Activated CD8-positive, alpha-beta T cell treated with anti-CD3 and anti-CD28 coated beads for 36 hours (primary cell): ENCODE results near the gene RNF7. TPM values are rescaled to one million over a fixed set of nuclear protein-coding genes. Genes with fewer than 3 reads are reported as not detected.

Experiments used
- ATAC-seq: fragments of 200-7000 bp; cut with Tn5 transposase; one replicate; pipeline ENCODE4 v1.10.0; 2021; ENCODE audit warnings: mild to moderate bottlenecking, moderate library complexity
- CTCF ChIA-PET: fragments of 350-600 bp; sonication (Branson Sonifier 250); formaldehyde crosslinking; loops from one replicate; lab custom pipeline; 2021; ENCODE audit warnings: antibody characterized with exemption; lab: Charles Lee
- POLR2A ChIA-PET: fragments of 350-600 bp; sonication (Branson Sonifier 250); formaldehyde crosslinking; loops from one replicate; lab custom pipeline; 2021; ENCODE audit warnings: antibody characterized with exemption; lab: Charles Lee
- DNase-seq: peaks from one replicate; pipeline ENCODE4 v3.0.0-alpha.2; 2020
- H3K27ac Mint-ChIP-seq: one replicate; pipeline ENCODE4 v1.8.0; 2021; ENCODE audit warnings: mild to moderate bottlenecking, mixed read lengths
- H3K27me3 Mint-ChIP-seq: one replicate; pipeline ENCODE4 v1.8.0; 2021; ENCODE audit warnings: mixed read lengths
- H3K36me3 Mint-ChIP-seq: one replicate; pipeline ENCODE4 v1.8.0; 2021; ENCODE audit warnings: low read depth, mixed read lengths
- H3K4me1 Mint-ChIP-seq: one replicate; pipeline ENCODE4 v1.8.0; 2021; ENCODE audit warnings: low read depth, mixed read lengths
- H3K4me3 Mint-ChIP-seq: one replicate; pipeline ENCODE4 v1.8.0; 2021; ENCODE audit warnings: mild to moderate bottlenecking, moderate library complexity, mixed read lengths
- H3K9me3 Mint-ChIP-seq: one replicate; pipeline ENCODE4 v1.8.0; 2021; ENCODE audit warnings: mixed read lengths
- intact Hi-C: fragments of 100-400 bp; cut with micrococcal nuclease; formaldehyde crosslinking; loops from one replicate; pipeline ENCODE4 v1.10.0; 2022
- total RNA-seq, 2 experiments: library from RNA; stranded (reverse); gene quantifications; one replicate each; pipeline ENCODE4 v1.2.3, GENCODE V29; 2021
- TF ChIP-seq, protein P1 (sequence below): fragments of 200-600 bp; IDR thresholded peaks from one replicate; pipeline ENCODE4 v1.8.0; 2022; ENCODE audit warnings: antibody characterized with exemption, mild to moderate bottlenecking

The RNF7 gene
- total RNA-seq, 2 experiments from 2014 or later, result 56.1 to 57.9 TPM

- H3K9me3 Mint-ChIP-seq, result no peaks in the 10 kb centered on the region
- H3K4me3 Mint-ChIP-seq, result no peak overlapping the region
- H3K27ac Mint-ChIP-seq, result no peak overlapping the region
- no peaks in the 10 kb centered on the region for H3K27me3 Mint-ChIP-seq
- TF ChIP-seq, protein P1, sequence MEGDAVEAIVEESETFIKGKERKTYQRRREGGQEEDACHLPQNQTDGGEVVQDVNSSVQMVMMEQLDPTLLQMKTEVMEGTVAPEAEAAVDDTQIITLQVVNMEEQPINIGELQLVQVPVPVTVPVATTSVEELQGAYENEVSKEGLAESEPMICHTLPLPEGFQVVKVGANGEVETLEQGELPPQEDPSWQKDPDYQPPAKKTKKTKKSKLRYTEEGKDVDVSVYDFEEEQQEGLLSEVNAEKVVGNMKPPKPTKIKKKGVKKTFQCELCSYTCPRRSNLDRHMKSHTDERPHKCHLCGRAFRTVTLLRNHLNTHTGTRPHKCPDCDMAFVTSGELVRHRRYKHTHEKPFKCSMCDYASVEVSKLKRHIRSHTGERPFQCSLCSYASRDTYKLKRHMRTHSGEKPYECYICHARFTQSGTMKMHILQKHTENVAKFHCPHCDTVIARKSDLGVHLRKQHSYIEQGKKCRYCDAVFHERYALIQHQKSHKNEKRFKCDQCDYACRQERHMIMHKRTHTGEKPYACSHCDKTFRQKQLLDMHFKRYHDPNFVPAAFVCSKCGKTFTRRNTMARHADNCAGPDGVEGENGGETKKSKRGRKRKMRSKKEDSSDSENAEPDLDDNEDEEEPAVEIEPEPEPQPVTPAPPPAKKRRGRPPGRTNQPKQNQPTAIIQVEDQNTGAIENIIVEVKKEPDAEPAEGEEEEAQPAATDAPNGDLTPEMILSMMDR, result no peak
- DNase-seq (no peak), ATAC-seq (no peak)
- ChIA-PET CTCF (no interaction called here), POLR2A (no interaction called here)
- H3K36me3 Mint-ChIP-seq, result no peaks in the 10 kb centered on the region
- peaks cover 7% of the 10 kb centered on the region for H3K4me1 Mint-ChIP-seq
- intact Hi-C loops, result no loop called here
These were observed 28.0 kb upstream of the RNF7 start for GRCh38 chr3:141710121-141710520.

DNA sequence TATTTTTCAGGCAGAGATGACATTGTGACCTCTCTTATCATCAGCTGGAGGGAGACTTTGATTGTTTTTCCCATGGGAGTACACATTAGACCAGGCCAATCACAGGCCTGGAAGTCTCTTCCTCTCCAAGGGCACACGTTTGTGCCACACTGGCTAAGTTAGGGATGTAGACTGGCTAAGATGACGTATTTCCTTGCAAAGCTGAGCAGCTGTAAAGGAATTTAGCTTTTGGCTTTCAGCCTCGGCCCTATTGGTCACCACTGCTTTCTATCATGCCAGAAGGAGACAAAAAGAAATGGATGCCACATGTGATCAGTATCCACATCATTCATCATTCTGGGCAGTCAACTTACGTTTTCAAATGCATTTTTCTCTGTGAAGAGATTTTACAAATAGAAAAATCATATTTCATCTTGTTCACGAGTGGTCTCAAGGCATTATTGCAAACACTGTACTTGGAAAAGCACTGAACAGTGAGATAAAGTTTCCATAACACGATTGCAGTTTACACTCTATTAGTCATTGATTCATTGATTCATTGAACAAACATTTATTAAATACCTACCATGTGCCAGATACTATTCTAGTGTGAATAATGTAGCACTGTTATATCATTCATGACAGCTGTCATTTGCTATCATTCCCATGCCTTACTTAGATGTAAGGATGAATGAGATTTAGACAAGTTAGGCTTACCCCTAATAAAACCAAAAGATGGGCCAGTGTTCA, 27.0 kb upstream of the RNF7 start:
- ATAC-seq (no peak), DNase-seq (no peak)
- Mint-ChIP-seq H3K27ac (no peak overlapping the region), H3K27me3 (no peaks in the 10 kb centered on the region), H3K4me3 (no peak overlapping the region), H3K4me1 (peaks cover 7% of the 10 kb centered on the region), H3K36me3 (no peaks in the 10 kb centered on the region), H3K9me3 (no peaks in the 10 kb centered on the region)
- TF ChIP-seq, protein P1, result no peak
- POLR2A ChIA-PET, result no interaction called here
- intact Hi-C loops, result no loop called here
- CTCF ChIA-PET, result no interaction called here

- no peaks in the 10 kb centered on the region for H3K4me1 Mint-ChIP-seq
- H3K9me3 Mint-ChIP-seq, result no peaks in the 10 kb centered on the region
- no peak for ATAC-seq
- DNase-seq, result no peak
- ChIA-PET CTCF (interaction anchor here (1.1 to 1.7 kb wide), 3 partner anchors 24 to 262 kb away, joined by 3 to 7 read pairs (median 4); partner anchors contain the start of gene RNF7), POLR2A (no interaction called here)
- H3K27me3 Mint-ChIP-seq, result no peaks in the 10 kb centered on the region
- no peaks in the 10 kb centered on the region for H3K36me3 Mint-ChIP-seq
- no peak overlapping the region for H3K27ac Mint-ChIP-seq
- TF ChIP-seq, protein P1, result no peak
- intact Hi-C loops, result loop anchor here (1.0 kb wide), 1 partner anchor 16 kb away; no protein-coding TSS in a partner anchor
- H3K4me3 Mint-ChIP-seq, result no peak overlapping the region
These were observed 23.4 kb upstream of the RNF7 start for GRCh38 chr3:141714671-141715070.

DNA sequence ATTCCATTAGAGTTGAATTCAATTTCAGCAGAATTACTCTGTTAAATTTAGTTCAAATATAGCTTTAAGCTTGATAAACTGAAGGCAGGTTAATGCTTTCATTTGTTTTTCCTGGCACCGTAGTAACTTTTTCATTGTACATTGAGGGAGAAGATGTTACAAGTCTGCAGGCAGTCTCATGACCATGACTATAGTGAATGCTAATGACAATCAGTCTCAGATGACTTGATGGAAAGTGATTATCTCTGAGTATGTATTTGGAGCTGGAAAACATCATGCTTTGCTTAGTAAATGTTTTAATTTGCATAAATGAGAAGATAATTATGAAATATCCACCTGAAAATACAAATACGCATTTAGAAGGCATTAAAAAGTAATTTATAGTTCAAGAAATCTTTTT, 16.0 kb upstream of the RNF7 start:
- intact Hi-C loops, result no loop called here
- Mint-ChIP-seq H3K9me3 (no peaks in the 10 kb centered on the region), H3K27me3 (peaks cover 7% of the 10 kb centered on the region), H3K36me3 (no peaks in the 10 kb centered on the region), H3K4me3 (no peak overlapping the region), H3K4me1 (no peaks in the 10 kb centered on the region), H3K27ac (no peak overlapping the region)
- ChIA-PET POLR2A (no interaction called here), CTCF (interaction anchor here (0.6 kb wide), 1 partner anchor 123 kb away, joined by 3 read pairs; no protein-coding TSS in a partner anchor)
- DNase-seq (no peak), ATAC-seq (no peak)
- TF ChIP-seq, protein P1, result no peak

- intact Hi-C loops, result no loop called here
- no peaks in the 10 kb centered on the region for H3K36me3 Mint-ChIP-seq
- no peak for ATAC-seq
- ChIA-PET POLR2A (no interaction called here), CTCF (interaction anchor here (1.2 to 2.1 kb wide), 2 partner anchors 12 to 190 kb away, joined by 3 to 7 read pairs; no protein-coding TSS in a partner anchor)
- H3K4me3 Mint-ChIP-seq, result no peak overlapping the region
- DNase-seq, result no peak
- H3K4me1 Mint-ChIP-seq, result no peaks in the 10 kb centered on the region
- H3K27ac Mint-ChIP-seq, result no peak overlapping the region
- TF ChIP-seq, protein P1, result no peak
- no peaks in the 10 kb centered on the region for H3K9me3 Mint-ChIP-seq
- peaks cover 9% of the 10 kb centered on the region for H3K27me3 Mint-ChIP-seq
These were observed 15.4 kb upstream of the RNF7 start for GRCh38 chr3:141722648-141723047.
